Muscle of arm (tissue), 12 donors: ENCODE data around the gene ZNF423. TPM values are rescaled to one million over a fixed set of nuclear protein-coding genes. Genes with fewer than 3 reads are reported as not detected.
A peak's percentile ranks its signal among the peaks of the same experiment; 100 is the strongest.

Experiments
- DNase-seq: peaks from one replicate; pipeline ENCODE4 v3.0.0-alpha.2; 2013
- polyA plus RNA-seq, 12 donors: library from polyadenylated mRNA; unstranded; fragments of 120-200 nt; gene quantifications; one replicate each; pipeline ENCODE4 v1.2.1, GENCODE V29; 2013; ENCODE audit not compliant: insufficient read length in 12 of 12

The ZNF423 gene
- polyA plus RNA-seq, 12 donors = 22.6 to 37.5 (median 25.9) TPM; not detected in 1

DNA sequence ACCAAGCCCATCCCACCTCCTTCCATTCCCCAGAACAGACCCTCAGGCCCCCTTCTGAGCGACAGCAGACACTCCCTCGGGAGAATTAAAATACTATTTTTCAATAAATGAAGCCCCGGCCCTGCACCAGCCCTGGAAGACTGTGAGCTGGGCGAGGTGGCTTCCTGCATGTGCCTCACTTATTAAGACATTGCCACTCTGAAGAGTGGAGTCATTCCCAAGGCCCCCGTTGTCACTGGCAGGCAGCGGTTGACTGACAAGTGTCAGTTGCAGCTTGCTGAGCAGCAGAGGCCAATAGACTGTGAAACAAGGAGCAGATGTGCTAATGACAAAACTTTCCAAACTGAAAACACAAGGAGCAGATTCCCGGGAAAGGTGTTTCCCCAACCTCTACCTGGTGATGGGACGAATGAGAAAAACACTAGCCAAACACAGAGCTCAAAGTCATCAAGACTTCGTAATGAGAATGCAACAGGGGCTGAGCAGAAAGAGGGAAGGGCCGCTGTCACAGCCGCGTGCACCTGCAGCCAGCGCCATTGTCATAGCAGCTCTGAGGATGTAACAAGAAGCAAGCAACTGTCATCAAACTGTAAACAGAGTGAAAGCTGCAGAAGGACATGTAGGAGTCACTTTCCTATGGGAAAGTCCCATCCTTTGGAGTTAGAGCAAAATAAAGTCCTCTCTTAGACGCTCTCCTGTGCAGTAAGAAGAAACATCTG, 250.2 kb downstream of the ZNF423 start:
- DNase-seq = no peak

DNA sequence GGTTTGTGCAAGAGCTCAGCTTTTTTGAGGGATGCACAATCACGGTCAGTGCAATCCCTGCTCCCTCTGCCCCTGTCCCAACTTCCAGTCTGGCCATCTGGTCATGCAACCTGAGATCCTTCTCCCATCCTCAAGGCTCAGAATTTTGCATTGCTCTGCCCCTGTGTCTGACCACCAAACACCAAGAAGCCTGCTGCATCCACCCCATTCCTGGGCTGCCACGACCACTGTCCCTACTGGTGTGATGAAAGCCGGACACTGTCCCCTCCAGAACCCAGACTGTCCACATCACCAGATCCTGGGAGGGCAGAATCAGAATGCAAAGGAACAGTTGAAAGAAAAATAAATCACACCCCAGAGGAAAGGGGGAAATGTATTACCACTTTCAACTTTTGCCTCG, 251.3 kb downstream of the ZNF423 start:
- DNase-seq = no peak

DNA sequence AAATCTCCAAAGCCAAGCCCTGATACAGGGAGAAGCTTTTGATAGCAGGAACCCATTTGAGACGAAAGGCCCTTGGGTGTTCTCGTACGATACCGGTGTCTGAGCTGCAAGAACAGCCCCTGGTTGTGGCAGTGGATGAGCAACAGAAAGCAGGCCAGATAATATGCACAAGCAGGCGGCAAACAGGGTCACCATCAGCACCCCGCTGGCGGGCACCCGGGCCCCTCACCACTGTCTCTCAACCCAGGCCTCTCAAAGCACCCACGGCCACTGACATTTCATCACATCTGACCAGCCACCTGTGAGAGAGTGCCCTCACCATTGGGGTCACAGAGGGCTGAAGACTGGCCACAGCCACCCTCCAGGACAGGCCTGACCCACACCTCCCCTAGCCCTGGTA, 252.0 kb downstream of the ZNF423 start:
- DNase-seq = no peak

DNA sequence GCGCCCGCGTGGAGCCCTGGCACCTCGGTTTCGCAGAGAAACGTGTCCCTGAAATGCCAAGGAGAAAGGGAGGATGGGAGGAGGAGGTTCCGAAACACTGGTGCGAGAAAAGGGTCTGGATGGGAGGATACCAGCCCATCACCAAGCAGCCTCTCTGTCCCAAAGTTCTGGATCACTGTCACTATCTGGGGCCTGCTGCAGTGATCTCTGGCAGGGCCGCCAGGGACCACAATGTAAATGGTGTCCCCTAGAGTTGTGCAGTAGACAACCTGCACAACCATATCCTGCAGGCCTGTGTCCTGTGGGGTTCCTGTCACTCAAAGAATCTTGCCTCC, 253.0 kb downstream of the ZNF423 start:
- no peak for DNase-seq

DNA sequence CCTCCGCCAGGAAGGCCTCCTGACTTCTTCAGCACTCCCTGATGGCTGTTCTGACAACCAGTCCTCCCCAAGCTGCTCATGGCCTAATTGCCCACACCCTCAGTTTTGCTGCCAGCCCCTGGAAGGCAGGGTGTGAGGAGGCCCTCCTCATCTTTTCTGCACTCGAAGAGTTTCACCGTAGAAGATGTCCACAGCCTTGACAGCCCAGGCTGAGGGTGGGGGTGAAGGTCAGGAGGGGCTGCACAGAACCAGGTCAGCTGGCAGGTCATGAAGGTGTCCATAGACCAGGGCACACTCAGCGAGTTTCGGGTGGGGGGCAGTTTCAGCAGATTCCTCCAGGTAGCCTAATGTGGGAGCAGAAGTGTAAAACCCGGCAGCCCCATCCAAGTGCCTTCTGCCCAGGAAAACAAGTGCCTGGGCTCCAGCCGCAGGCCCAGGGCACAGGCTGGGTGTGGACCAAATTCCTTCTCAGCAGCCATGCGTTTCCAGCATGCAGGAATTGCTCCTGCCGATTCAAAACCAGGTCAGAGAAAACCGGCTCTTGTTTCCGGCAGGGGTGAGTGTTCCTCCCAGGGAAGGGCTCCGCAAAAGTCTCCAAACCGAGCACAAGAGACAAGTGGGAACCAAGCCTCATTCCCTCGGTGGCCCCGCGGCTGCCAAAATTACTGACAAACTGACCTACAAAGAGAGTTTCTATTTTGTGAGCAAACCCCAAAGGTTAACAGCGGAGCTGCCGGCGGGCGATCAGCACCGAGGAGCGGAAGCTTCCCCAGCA, 253.5 kb downstream of the ZNF423 start:
- no peak for DNase-seq

DNA sequence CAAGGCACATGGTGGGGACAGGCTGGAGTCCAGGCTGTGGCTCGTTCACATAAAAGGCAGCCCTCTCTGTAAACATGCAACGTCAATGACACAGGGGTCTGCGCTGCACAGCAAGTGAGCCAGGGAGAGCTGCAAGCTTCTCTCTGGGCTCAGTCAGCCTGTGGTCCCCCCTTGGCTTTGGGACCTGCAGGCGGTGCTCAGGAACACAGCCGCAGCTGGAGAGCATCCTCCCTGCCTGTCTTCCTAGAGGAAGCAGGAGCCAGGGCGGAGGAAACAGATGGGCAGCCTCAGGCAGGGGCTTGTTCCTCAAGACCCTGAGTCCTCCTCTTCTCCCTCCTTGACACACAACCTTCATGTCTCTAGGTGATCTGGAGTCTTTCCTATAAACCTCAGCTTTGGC, 254.3 kb downstream of the ZNF423 start:
- no peak for DNase-seq

DNA sequence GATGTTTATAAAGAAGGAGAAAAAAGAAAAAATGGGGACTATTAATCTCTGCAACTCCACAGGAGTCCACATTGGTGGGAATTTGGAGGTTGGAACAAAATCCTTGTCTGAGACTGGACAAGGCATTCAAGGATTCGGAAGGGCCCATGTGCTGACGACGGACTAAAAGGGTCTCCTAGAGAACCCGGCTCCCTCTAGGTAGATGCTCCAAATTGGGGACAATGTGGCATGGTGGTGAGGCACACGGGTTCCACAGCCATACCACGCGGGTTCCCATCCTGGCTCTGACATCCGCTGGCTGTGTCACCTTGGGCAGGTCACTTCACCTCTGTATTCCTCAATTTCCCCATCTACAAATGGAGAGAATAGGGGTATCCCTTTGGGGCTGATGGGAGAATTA, 254.9 kb downstream of the ZNF423 start:
- no peak for DNase-seq

DNA sequence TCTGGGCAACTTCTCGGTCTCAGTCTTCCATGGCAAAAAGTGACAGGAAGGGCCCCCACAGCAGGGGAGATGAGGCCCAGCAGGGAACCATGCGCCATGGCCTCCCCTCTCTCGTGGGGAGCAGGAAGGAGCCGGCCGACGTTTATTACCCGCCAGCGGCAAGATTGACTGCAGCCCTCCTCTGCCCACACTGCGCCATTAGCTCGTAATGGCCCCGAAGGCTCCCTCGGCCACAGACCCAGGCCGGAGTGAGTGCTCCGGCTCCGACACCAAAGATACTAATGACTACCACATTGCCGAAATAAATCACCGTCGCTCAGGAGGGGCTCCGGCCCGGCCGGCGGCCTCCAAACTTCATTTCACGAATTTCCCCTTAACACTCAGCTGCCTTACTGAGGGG, 255.4 kb downstream of the ZNF423 start:
- no peak for DNase-seq

DNA sequence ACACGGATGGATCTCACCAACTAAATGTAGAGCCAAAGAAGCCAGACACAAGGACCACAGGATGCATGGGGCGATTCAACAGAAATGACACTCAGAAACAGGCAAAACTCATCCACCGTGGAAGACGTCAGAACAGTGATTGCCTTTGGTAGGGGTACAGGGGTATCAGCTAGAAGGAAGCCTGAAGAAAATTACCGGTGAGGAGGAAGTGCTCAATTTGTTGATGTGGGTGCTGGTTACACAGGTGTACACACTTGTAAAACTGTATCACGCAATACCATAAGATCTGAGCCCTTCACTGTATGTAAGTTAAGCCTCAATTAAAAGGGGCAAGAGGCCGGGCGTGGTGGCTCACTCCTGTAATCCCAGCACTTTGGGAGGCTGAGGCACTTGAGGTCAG, 256.2 kb downstream of the ZNF423 start:
- DNase-seq = no peak

DNA sequence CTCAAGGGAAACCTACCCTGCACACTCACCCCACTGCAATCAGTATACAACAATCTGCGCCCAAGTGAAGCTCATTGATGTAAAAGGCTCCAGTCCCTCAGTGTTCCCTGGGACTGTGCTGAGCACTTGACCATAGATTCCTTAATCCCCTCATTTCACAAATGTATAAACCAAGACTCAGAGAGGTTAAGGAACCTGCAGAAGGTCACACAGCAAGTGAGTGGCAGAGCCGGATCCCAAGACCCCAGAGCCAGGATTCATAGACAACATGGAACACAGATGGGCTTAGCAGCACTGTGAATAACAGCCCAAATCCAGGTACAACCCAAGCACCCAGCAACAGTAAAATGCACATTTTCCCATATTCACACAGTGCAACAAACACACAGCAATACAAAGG, 256.6 kb downstream of the ZNF423 start:
- DNase-seq = no peak

DNA sequence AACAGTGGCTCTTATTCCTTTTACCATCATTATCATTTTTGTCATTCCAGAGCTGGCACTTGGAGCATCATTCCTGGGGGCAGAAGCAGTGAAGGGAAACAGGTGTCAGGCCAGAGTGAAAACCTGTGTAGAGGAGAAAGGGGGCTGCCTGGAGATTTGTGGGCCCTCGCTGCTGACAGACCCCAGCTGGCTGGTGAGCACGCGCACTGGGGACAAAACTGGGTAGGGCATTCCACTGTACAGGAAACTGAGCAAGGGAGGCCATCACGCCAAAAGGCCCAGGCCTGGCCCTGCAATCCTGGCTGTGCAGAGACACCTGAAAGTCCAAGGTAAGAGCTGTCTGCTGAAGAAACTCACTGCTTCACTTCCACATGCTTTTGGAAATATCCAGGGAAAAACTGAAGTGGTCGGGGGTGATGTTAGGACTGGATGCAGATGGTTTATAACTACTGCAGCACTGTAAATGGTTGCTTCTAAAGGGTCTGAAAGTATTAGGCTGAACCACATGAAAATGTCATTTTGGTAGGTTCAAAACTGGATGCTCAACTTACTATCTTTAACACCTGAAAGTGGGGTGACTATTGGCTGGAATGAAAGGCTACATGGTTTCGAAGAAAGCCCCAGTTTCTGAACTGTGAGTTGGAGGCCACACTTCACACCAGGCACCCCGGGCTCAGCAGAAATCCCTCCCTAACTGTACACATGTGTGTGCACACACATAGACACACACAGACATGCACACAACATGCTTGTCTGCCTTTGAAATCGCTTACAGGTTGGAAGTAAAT, 257.3 kb downstream of the ZNF423 start:
- DNase-seq = no peak

DNA sequence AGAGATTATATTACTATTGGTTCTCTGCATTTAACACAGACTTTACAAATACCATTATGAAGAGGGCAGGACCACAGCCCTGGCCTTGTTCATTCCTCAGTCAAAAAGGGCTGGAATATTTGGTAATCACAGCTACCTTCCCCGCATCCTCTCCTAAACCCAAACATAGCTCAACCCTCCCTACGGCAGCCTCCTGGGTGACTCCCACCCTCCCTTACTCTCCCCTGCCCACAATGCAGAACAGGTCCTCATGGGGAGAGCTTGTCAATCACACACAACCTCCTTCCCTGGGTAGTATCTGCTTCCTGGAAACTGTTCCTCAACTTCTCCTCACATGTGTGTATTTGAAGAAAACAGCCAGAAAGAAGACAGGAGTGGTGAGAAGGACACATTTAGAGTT, 258.1 kb downstream of the ZNF423 start:
- no peak for DNase-seq

DNA sequence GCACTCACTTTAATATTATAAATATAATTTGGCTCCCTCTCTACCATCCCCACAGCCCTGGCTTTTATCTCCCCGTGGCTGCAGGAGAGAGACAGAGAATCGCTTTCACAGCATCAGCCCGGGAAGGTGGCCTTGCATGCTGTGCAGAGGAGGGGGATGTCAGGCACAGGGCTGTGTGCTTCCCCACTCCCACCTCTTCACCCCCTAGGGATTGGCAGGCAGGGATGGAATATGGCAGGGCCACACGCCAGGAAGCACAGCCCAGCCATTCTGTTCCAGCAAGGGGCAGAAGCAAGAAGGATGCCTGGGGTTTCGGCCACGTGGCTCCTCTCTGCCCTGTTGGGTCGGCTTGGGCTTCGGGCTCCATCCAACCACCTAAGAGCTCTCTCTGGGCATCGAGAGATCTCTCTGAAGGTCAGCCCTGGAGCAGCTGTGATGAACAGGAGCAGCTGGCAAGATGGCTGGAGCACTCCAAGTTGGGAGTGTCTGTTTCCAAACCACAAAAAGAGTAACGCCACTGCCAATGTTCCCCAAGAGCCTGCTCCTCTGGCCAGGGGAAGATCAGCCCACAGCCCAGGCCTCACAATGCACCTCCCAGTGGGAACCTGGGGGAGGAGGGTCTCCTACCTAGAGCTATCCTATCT, 259.1 kb downstream of the ZNF423 start:
- DNase-seq = no peak

DNA sequence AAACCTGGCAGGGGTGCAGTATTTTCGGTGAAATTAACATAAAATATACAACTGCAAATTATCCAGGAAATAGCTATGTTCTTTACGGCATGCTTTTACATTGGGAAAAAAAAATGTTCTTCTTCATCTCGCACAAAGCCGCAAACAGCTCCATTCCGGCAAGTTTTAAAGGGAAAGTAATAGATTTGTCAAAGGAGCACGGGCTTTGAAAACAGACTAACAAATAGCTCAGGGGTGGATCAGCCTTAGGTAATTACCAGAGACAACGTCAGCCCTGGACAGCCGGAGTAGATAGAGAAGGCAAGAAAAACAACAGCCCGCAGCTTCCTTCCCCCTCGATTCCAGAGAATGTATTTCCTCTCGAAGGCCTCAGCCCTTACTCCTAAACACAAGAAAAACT, 259.8 kb downstream of the ZNF423 start:
- DNase-seq = peak; percentile 45

DNA sequence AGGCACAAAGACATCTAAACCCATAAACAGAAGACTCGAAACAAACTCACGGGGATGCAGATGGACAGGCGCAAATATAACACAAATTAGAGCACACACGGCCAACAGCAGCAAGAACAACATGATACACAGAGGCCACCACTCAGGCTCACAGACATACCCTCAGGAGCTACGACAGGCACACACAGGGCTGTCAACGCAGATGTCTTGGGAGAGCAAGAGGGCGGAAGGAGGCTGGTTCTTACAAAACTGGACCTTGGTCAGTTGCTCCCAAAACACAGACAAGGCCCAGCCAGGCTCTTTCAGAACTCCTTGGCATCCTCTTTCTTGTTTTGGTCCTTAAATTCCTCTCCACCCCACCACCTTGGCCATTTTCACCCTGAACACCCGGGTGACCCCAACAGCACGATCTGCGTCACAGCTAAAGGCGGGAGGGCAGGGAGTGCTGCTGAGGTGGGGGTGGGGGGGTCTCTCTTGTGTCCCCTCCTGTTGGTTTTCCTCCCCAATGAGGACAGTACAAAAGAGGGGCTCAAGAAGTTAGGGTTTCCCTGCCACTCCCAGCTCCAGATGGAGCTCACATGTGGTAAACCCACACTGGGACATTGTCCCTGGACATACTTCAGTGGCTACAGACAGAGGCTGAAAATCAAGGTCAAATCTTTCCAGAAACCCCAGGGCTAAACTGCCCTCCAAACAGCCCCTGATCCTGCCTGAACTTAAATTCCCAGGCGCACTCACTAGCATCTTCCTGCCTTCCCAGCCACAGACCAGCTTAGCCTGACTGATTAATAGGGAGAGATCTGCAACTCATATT, 261.0 kb downstream of the ZNF423 start:
- DNase-seq = no peak

DNA sequence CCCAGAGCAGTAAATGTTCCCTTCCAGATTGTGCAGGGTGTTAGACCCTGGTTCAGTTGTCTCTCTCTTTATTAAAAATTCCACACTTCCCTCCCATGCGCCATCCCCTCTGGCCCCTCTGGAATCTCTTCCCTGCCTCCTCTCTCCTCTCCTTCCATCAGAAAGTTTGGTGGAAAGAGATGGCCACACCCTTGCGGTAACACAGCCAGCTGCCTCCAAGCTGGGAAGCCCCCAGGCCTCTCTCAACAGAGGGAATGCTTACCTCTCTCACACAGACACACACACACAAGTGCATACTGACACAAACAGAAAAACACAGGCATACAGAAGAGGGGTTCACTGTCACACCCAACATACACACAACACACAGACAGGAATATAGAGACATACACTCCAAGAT, 261.8 kb downstream of the ZNF423 start:
- no peak for DNase-seq

DNA sequence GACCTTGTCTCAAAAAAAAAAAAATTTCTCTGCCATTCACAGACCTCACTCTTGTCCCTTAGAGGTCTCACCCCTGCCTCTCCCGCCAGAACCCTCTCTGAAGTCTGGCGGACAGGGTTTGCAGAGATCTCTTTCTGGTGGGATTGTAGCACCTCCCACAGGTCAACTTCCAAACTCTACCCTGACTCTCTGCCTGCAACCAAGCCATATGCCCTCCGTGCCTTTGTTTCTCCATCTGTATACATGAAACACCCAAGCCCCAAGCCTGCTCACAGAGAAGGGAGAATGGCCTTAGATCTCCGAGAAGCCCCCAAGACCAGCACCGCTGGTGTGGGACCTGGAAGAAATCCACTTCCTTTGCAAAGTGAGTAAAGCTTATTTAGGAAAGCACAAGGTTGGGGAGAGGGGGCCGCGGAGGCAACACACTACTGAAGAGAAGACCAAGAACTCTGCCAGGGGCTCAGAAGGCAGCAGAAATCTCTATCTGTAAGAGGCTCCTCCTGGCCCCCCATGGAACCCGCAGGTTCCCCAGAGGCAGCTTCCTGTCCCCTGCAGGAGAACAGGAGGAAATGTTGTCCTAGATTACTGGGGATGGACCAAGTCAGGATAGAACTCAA, 262.4 kb downstream of the ZNF423 start:
- no peak for DNase-seq

DNA sequence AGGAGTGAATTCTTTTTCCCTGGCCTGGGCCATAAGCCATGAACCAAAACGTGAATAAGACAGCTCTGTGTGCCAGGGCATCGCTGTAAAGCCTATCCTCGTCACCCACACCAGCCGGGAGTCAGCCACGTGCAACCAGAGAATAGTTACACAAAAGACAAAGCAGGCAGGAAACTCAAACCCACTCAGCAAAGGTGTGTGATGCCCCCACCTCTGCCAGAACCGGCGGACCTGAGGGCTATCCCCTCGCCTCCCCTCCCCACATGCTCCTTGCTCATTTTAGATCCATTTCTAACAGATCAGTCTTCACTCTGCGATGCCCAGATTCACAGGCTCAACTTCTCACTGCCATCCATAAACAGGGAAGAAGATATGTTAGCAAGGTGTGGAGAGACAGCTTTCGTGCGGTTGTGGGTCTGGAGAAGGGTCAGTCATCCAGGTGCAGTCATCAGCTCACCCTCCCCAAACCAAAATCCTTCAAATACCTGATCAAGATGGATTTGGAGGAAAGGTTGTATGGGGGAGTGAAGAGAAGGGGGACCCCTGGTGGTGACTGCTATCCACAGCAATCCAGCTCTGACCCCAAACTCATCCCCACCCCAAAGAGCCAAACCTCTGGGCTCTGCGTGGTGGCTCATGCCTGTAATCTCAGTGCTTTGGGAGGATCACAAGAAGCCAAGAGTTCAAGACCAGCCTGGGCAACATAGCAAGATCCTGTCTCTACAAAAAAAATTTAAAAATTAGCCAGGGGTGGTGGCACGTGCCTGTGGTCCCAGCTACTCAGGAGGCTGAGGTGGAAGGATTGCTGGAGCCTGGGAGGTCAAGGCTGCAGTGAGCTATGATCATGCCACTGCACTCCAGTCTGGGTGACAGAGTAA, 263.1 kb downstream of the ZNF423 start:
- peak; percentile 49 for DNase-seq

DNA sequence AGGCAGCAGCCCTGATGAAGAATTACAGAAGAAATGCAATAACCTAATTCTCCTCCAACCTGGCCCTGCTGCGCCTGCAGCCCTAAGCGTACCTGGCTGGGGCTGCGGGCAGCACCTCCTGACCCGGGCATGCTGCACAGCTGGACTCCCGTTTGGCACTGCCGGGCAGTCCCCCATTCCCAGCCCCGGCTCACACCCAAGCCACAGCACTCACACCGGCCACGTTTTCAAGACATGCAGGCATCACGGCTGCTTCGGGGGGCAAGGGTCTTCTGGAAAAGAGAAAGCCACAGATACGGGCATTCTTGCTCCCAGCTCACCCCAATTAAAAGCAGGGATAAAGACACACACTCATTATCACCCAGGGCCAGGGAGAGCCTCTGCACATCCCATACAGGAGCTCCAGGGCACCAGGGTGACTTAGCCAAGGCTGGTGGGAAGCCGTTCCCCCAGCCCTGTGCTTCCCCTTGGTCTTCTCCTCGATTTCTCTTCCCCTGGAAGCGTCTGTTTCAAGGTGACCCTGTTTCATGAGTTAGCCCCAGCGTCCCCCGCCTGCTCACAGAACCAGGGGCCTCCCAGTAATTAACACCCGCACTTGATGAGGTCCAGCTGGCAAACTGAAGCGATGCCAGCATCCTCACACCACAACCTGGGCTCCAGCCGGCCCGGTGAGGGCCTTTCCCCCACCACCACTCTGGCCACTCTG, 265.6 kb downstream of the ZNF423 start:
- DNase-seq = no peak
